WTC11 (cell line): ENCODE measurements around the gene TRIM16.

Source experiments
- CTCF ChIP-seq: fragments of 200-600 bp; IDR thresholded peaks from 2 replicates; pipeline ENCODE4 v1.8.0; 2022; ENCODE audit warnings: antibody characterized with exemption
- E2F1 ChIP-seq: sonication (generic); formaldehyde crosslinking; IDR thresholded peaks from 2 replicates; pipeline ENCODE4 v1.8.0; 2022; ENCODE audit warnings: mild to moderate bottlenecking, missing genetic modification reagents
- MYBL2 ChIP-seq: sonication (generic); formaldehyde crosslinking; IDR thresholded peaks from 2 replicates; pipeline ENCODE4 v1.8.1; 2023; ENCODE audit warnings: mild to moderate bottlenecking, moderate library complexity, missing genetic modification reagents
- TP53 ChIP-seq: sonication (generic); formaldehyde crosslinking; IDR thresholded peaks from 2 replicates; pipeline ENCODE4 v1.8.1; 2023; ENCODE audit warnings: mild to moderate bottlenecking, missing genetic modification reagents
- ZBTB21 ChIP-seq: sonication (generic); formaldehyde crosslinking; IDR thresholded peaks from 2 replicates; pipeline ENCODE4 v1.8.1; 2023; ENCODE audit warnings: mild to moderate bottlenecking, missing genetic modification reagents, borderline replicate concordance
- TF ChIP-seq, protein P1 (sequence below): sonication (generic); formaldehyde crosslinking; IDR thresholded peaks from 2 replicates; pipeline ENCODE4 v1.8.1; 2022; ENCODE audit warnings: low read depth, mild to moderate bottlenecking, moderate library complexity, missing genetic modification reagents, borderline replicate concordance
- TF ChIP-seq, protein P2 (sequence below): sonication (generic); formaldehyde crosslinking; IDR thresholded peaks from 2 replicates; pipeline ENCODE4 v1.8.1; 2023; ENCODE audit warnings: mild to moderate bottlenecking, missing genetic modification reagents
- TF ChIP-seq, protein P3 (sequence below): sonication (generic); formaldehyde crosslinking; IDR thresholded peaks from 2 replicates; pipeline ENCODE4 v1.8.1; 2022; ENCODE audit warnings: low read depth, missing genetic modification reagents, borderline replicate concordance

DNA sequence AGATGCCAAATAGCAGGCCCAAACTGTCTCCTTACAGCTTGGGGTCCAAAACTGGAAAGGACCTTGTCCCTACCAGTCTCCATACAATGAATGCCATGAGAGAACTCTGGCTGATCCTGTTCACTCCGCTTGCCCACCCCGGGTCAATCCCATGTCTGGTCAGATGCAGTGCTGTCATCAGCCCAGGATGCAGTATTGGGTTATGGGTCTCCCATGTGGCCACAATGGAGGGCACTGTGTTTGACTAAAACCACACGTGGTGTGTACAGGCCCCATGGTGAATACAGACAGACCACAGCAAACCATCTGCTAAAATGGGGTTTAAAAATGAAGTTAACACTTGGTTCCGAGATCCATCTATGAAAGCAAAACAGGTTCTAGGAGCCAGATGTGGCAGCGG is 20.4 kb downstream of the TRIM16 start:
- no peak for TF ChIP-seq CTCF
- no peak for TF ChIP-seq MYBL2 (CRISPR knock-in tag)
- TF ChIP-seq, protein P1, sequence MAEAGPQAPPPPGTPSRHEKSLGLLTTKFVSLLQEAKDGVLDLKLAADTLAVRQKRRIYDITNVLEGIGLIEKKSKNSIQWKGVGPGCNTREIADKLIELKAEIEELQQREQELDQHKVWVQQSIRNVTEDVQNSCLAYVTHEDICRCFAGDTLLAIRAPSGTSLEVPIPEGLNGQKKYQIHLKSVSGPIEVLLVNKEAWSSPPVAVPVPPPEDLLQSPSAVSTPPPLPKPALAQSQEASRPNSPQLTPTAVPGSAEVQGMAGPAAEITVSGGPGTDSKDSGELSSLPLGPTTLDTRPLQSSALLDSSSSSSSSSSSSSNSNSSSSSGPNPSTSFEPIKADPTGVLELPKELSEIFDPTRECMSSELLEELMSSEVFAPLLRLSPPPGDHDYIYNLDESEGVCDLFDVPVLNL (CRISPR knock-in tag), result no peak
- TF ChIP-seq E2F1 (CRISPR knock-in tag), result no peak
- TF ChIP-seq, protein P2, sequence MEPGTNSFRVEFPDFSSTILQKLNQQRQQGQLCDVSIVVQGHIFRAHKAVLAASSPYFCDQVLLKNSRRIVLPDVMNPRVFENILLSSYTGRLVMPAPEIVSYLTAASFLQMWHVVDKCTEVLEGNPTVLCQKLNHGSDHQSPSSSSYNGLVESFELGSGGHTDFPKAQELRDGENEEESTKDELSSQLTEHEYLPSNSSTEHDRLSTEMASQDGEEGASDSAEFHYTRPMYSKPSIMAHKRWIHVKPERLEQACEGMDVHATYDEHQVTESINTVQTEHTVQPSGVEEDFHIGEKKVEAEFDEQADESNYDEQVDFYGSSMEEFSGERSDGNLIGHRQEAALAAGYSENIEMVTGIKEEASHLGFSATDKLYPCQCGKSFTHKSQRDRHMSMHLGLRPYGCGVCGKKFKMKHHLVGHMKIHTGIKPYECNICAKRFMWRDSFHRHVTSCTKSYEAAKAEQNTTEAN (CRISPR knock-in tag), result no peak
- TF ChIP-seq ZBTB21 (CRISPR knock-in tag), result no peak
- TF ChIP-seq TP53, result no peak
- TF ChIP-seq, protein P3, sequence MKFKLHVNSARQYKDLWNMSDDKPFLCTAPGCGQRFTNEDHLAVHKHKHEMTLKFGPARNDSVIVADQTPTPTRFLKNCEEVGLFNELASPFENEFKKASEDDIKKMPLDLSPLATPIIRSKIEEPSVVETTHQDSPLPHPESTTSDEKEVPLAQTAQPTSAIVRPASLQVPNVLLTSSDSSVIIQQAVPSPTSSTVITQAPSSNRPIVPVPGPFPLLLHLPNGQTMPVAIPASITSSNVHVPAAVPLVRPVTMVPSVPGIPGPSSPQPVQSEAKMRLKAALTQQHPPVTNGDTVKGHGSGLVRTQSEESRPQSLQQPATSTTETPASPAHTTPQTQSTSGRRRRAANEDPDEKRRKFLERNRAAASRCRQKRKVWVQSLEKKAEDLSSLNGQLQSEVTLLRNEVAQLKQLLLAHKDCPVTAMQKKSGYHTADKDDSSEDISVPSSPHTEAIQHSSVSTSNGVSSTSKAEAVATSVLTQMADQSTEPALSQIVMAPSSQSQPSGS (CRISPR knock-in tag), result no peak
